H4 (cell line): ENCODE data around the gene SRGAP1. TPM values are rescaled to one million over a fixed set of nuclear protein-coding genes. Genes with fewer than 3 reads are reported as not detected.
"Not testable (repeated sequence)": the region's sequence is repeated elsewhere in the genome, so short reads cannot be mapped to it uniquely, and the experiment has no call there.

Experiments
- DNase-seq: peaks from one replicate; pipeline ENCODE4 v3.0.0-alpha.2; 2015; ENCODE audit warnings: low spot score
- total RNA-seq: library from RNA; depleted of rRNA; stranded (reverse); fragments of >200 nt; shearing (Covaris generic); gene quantifications from 2 replicates; pipeline ENCODE4 v1.2.3, GENCODE V29; 2014

Gene SRGAP1
- total RNA-seq, 1 experiment from 2014 or later = 1.6 TPM

DNA sequence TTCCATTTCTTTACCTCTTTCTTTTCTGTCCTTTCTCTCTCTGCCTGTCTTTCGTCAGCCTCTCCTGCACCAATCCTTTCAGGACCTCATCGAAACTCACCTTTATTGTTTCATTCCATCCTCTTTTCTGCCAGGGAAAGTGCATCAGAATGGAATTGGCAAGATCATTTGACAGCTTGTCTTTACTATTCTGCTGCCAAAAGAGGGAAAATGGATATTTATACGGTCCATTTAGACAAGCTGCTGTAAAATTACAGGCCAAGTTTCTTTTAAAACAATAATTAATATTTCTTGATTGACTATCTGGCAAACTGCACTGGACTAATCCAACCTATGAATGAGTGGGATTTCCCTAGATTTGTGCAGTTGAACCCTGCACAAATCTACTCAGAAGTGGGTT, 7.6 kb upstream of the SRGAP1 start:
- DNase-seq = no peak

DNA sequence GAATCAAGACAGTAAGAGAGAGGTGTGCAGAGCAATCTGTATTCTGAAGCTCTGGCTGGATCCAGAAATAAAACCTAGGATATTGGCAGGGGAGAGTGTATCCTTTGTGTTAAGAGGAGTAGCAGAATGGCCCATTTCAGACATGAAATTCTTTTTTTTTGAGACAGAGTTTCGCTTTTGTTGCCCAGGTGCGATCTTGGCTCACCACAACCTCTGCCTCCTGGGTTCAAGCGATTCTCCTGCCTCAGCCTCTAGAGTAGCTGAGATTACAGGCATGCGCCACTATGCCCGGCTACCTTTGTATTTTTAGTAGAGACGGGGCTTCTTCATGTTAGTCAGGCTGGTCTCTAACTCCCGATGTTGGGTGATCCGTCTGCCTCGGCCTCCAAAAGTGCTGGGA, 6.1 kb upstream of the SRGAP1 start:
- DNase-seq = no peak

DNA sequence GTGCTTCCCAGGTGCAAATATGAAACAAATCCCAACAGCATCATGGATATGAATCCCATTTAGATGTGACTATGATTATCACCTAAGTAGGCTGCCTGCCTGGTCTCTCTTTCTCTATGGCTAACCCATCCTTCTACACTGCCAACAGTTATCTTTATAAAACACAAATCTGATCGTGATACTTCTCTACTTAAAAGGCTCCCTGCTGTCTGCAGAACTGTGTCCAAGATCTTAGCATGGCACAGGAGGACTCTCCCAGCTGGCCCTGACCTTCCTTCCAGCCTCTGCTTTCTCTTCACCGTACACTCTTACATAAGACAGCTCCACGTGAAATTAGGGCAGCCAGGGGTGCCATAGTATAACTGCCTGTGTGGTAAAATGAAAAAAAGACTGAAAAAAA, 3.5 kb upstream of the SRGAP1 start:
- DNase-seq = no peak

DNA sequence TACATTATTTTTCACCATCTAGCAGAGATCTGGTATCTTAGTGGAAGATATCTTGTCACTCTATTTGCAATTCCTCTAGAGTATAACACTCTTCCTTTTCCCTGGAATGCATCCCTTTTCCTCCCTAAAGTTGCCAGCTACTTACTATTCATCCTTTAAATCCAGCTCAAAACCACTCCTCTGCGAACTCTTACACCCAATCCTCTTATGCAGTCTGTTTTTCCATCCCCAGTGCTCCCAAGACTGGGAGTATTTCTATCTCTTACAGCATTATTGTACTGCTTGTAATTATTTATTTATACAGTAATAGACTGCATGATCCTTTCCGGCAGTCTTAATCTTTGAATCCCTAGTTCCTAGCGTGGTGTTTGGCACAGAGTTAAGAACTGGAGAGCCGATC, 2.9 kb upstream of the SRGAP1 start:
- no peak for DNase-seq

DNA sequence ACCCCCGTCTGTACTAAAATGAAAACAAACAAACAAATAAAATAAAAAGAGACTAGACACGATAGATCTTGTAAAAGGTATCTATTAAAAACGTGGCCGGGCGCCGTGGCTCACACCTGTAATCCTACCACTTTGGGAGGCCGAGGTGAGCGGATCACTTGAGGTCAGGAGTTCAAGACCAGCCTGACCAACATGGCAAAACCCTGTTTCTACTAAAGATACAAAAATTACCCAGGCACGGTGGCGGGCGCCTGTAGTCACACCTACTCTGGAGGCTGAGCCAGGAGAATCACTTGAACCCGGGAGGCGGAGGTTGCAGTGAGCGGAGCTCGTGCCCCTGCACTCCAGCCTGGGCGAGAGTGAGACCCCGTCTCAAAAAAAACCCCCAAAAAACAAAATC, 1.8 kb upstream of the SRGAP1 start:
- not testable (repeated sequence) for DNase-seq

DNA sequence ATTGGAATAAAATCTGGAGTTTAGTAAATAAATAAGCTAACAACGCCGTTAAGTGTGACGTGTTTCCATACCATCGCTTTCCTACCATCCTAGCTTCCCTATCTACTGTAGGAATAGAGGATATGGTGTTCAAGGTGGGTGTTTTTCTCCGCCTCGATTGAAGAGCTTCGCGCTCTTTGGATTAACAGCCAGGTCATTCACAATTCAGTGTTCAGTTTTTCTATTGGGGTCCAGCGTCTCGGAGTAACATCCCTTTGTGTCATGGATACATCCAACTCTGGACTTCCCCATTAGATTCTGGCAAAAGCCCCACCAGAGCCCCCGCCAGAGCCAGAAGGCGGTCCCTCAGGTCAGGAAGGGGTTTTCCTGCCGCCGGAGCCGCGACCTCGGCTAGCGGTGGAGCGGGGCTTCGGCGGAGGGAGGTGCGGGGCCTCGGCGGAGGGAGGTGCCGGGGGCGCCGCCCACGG, 1.2 kb upstream of the SRGAP1 start:
- DNase-seq = no peak

DNA sequence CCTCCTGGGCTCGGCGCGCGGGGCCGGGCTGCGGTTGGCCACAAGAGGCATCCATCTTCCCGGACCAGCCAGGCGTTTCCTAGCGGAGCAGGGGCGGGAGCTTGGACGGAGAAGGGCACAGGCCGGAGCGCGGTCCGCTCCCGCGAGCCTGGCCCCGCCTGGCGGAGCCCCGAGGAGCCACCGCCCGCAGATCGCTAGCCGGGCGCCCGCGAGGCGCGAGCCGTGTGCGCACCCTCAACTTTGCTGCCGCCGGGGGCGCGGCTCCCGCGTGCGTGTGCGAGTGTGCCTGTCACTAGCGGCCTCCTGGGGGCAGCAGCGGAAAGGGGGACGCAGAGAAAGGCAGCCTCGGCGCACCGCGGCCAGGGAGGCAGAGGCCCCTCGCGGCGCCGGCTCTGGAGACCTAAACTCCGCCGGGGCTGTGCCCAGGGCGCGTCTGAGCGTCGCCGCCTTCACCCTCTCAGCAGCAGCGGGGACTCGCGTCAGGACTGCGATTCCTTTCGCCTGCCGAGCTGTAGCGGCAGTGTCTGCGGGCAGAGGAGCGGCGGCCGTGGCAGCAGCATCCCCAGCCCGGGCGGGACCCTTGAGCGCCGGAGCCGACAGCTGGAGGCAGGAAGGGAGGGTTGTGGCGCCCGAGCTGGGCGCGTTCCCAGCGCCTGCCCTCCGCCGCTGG, 644 bp upstream of the SRGAP1 start:
- peak; percentile 87 for DNase-seq

DNA sequence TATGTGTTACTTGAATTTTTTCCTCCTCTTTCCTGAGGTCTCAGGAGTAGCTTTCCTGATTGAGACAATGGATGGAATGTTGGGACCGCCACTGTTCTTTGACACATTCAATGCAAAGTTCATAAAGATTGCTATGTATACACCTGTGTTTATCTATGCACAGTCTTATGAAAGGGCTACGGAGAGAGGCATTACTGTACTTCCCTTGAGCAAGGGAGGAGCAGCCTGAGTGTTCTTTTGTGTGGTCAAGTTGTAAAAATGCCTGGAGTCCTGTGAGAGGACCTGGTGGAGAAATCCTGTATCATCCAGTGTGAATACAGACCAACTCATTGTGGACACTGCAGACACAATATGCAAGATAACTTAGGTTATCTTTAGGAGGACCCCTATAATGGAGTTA, 1.2 kb downstream of the SRGAP1 start:
- DNase-seq = no peak

DNA sequence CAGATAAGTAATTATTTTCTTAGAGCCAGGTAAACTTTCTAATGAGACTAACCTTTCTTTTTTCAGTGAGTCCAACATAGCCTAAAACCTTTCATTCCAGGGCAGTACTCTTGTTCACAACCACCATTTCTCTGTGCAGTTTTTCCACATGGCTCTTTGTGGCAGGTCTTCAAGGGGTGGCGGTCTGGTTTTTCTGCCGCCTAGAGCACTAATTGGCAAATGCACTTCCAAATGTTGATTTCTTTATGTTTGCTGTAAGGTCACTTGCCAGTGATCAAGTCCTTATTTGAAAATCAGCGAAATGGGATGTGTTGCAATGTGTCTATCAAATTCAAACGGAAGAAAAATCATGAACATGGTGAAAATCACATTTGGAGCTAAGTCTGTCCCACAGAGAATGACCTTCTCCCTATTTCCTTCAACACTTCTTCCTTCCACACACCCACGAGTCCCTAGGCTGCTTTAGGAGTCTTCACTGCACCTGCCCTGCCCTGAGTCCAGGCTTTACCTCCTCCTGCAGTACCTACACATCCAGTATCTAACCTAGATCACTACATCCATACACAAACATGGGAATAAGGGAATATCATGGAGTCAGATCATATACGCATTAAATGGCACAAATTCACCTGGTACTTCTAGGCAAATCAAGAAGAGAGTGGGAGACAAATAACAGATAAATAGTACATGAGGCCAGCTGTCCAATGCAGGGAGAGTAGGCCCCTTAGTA, 1.9 kb downstream of the SRGAP1 start:
- DNase-seq = no peak

DNA sequence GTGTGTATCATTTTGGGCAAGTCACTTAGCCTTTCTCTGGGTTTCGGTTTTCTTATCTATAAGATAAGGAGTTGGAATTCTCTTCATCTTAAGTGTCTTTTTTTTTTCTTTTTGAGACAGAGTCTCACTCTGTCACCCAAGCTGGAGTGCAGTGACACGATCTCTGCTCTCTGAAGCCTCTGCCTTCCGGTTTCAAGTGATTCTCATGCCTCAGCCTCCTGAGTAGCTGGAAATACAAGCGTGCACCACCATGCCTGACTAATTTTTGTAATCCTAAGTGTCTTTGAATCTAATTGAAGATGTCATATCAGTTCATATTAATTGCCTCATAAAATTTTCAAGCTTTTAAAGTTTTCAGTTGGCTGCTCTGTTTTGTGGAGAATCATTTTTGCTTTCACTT, 4.0 kb downstream of the SRGAP1 start:
- no peak for DNase-seq

DNA sequence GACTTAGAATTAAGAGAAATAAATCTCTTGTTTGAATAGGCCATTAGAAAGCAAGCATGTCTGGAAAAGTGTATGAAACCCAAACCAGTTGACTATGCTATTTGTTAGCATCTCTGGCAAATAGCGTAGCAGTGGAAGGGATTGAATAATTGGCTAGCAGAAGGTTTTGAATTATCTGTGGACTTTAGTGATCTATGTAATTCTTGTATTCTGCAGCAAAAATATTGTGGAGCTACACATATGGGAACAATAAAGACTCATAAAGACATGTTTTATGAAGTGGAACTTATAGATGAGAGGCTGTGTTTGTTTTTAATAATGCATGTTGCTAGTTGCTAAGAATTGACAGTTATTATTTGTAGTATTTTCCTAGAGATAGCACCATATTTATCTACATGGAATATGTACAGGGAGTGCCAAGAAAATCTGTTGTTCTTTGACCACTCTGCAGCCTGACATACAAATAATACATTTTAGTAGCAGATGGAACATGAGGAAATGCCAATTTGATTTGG, 4.7 kb downstream of the SRGAP1 start:
- no peak for DNase-seq

DNA sequence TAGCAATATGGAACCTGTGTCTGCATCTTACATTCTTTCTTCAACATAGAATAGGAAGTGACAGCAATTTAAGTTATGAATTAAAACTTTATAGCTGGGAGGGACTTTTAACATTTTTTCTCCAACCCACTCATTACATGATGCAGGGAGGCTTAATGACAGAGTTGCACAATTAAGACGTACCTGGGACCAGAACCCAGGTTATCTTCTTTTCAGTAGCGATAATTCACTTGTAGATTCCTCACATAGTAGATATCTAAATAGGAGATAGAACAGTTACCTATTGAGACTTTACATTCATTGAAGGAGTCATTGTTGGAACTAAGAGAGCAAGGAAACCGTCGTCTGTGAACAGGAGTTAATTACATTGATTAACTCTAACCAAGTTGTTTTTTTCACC, 5.1 kb downstream of the SRGAP1 start:
- DNase-seq = no peak

DNA sequence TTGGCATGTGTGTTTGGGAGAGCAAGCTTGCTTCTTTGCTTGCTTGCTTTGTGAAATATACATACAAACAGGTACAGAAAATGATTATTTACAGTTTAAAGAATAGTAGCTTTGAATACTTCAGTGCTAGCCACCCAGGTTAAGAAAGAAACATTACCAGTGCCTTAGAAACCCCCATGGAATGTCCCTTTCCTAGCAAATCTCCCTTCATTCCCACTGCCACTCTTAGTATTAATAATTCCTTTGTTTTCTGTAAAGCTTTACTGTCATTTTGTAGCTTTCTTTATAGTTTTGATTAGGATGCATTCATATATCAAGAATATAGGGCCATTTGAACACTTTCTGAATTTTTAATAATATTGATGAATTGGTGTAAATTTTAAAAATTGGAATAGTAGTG, 9.5 kb downstream of the SRGAP1 start:
- DNase-seq = no peak

DNA sequence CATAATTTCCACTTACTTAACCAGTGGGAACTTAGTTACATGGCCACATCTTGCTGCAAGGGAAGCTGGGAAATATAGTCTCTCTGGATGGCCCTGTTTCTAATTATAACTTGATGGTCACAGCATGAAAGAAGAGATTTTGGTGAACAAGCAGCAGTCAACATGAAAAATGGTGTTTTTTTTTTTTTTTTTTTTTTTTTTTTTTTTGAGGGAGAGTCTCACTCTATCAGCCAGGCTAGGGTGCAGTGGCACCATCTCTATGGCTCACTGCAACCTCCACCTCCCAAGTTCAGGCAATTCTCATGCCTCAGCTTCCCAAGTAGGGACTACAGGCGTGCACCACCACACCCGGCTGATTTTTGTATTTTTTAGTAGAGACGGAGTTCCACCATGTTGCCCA, 10.8 kb downstream of the SRGAP1 start:
- no peak for DNase-seq

DNA sequence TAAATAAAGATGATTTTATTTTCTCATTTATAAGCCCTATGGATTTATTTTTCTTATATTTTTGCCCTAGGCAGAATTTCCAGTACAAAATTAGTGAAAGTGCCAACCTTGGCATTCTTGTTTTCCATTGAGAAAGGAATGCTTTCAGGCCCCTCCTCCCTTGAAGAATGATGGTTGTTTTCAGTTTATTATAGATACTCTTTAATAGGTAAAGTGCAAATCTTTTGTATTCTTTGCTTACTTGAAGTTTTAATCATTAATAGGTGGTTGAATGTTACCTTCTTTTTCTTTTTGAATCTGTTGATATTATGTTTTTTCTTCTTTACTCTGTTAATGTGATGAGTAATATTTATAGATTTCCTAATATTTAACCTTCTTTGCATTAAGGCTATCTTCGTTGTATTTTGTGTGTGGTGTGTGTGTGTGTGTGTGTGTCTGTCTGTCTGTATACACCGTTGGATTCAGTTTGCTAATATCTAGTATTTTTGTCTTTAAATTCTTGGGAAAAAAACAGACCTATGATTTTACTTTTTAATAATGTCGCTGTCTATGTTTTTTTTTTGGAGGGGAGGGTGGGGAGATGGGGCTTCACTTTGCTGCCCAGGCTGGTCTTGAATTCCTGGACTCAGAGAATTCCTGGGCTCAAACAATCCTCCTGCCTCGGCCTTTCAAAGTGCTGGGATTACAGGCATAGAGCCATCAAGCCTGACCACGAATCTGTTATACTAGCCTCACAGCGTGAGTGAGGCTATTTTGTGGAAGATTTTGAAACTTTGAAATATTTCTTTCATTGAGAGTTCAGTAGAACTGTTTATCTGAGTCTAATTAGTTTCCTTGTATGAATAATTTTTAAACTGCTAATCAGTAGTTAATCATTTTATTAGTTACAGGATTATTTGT, 13.5 kb downstream of the SRGAP1 start:
- no peak for DNase-seq

DNA sequence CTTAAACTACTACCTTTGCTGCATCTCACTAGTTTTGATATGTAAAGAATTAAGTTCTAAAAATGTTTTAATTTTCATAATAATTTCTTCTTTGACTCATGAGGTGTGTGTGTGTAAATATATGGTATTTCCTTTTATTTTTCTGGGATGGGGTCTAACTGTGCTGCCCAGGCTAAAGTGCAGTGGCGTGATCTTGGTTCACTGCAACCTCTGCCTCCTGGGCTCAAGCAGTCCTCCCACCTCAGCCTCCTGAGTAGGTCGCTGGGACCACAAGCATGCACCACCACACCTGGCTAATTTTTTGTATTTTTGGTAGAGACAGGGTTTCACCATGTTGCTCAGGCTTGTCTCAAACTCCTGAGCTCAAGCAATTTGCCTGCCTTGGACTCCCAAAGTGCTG, 15.4 kb downstream of the SRGAP1 start:
- not testable (repeated sequence) for DNase-seq

DNA sequence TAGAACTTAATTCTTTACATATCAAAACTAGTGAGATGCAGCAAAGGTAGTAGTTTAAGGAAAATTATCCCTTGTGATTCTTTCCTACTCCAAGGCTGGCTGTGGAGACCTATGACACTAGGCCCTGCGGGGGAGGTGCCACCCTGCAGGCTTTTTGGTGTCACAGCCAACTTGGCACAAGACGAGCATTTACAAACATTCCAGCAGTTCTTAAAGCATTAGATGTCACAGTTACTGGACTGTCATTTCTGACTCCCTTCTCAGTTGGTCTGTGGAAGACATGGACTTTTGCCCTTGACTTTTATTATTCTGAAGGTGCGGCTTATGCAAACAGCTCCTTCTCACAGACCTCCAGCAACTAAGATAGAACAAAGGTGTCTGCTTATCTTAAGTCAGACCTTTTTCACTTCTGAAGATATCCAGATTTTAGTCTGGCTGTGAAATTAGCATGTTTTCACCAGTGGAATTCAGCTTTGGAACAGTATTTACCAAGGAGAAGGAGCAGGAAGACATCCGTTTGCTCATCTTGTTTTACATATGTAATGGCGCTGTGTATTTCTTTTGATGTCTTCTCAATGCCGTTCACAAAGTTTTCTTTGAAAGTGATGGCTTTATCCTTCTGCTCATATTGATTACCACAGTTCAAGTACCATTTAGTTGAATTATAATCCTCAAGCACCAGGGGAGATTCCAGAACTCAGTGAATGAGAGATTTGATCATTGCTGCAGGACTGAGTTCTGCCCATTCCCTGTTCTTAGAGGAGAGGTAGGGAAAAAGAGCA, 17.9 kb downstream of the SRGAP1 start:
- peak; percentile 20 for DNase-seq

DNA sequence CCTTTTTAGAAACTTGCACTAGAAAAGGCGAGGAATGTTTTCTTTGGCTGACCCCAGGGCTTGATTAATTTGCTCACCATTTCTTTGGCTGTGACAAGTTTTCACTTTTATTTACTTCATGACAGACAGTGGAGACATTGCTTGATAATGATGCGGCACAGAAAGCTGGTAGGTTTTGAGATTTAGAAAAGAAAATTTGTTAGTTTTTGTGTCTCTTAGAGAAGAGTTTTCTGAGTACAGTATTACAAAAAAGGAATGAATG, 18.4 kb downstream of the SRGAP1 start:
- DNase-seq = no peak

DNA sequence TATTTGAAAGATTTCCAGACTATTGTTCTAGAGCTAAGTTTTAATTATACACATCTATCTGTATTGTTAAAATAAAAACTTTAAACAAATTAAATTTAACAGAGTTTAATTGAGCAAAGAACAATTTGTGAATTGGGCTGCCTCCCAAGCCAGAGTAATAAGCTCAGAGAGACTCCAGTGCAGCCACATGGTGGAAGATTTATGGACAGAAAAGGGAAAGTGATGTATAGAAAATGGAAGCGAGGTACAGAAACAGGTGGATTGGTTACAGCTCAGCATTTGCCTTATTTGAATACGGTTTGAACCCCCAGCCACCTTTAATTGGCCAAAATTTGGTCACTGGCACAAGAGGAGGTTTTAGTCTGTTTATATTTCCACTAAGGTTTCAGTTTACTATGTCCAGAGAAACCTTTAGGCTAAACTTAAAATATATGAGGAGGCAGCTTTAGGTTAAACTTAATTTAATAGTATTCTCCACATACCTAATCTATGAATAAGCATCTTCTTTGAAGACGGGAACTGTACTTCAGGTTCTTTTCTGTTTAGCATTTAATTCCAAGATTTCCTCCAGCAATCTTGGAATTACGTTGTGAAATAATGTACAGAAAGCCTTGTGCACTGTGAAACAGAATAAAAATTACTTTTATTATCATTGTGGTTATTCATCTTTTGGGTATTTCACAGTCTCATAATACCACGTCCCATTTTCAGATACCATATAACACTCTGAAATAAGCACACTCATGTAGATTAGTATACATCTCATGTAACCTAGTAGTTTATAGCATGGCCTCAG, 19.4 kb downstream of the SRGAP1 start:
- DNase-seq = no peak

DNA sequence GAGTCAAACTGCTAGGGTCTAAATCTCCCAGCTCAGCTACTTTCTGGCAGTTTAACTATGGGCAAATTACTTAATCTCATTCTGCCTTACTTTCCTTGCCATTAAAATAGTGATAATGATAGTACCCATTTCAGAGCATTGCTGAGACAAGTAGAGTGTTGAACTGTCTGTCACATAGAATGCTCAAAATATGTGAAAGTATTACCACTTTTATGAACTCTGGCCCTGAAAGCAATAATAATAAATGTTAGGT, 19.9 kb downstream of the SRGAP1 start:
- DNase-seq = no peak

DNA sequence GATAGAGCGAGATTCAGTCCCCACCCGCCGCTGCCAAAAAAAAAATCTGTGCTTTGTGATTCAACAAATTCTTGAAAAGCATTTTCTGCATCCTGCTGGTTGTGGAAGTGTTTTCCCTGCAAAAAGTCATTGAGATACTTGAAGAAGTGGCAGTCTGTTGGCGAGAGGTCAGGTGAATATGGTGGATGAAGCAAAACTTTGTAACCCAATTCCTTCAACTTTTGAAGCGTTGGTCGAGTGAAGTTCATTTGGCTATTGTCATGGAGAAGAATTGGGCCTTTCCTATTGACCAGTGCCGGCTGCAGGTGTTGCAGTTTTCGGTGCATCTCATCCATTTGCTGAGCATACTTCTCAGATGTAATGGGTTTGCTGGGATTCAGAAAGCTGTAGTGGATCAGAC, 20.9 kb downstream of the SRGAP1 start:
- DNase-seq = no peak
